ENCODE results near the gene LMAN1L. TPM values are rescaled to one million over a fixed set of nuclear protein-coding genes. Genes with fewer than 3 reads are reported as not detected.

The LMAN1L gene
- polyA plus RNA-seq, 1 donor (not counting 4 experiments of a cell fraction or from before 2014, with no cell fraction given), result not detected

DNA sequence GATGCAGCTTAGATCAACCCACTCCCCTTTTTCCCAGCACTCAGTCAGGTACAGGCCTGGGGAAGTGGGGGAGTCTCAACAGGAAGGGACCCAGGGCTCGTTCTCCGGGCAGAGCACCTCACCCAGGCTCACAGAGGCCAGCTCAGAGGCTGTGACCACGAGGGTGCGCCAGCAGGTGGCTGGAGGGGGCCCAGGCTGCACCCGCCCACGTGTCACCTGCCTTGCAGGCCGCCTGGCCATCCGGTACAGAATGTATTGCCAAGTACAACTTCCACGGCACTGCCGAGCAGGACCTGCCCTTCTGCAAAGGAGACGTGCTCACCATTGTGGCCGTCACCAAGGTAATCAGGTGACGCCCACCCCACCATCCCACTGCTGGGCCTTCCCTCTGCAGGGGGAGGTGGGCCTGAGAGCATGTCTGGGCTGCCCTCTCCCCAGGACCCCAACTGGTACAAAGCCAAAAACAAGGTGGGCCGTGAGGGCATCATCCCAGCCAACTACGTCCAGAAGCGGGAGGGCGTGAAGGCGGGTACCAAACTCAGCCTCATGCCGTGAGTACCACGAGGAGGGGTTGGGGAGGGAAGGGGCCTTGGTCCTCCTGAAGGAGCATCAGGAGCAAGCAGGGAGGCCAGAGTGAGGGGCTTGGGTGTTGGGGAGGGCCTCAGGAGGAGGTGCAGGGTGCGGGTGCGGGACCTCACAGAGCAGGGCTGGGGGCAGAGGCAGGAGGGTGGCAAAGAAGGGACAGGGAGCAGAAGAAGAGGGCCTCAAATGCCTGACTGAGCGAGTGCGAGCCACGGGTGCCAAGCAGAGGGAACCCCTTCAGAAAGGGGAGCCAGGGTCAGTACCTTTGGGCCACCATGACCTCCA is 14.0 kb upstream of the LMAN1L start:
- FAIRE-seq (no peak), DNase-seq (ENCODE audit: low read depth, low spot score) (no peak)
- peaks cover 34% of the 10 kb centered on the region for H3K4me1 ChIP-seq (ENCODE audit: control insufficient read depth, extremely low read depth, insufficient read depth, low read length)
- peaks cover 27 to 29% of the 10 kb centered on the region in 2 experiments for H3K36me3 ChIP-seq (ENCODE audit: control insufficient read depth in 2 of 2, extremely low read depth in 1 of 2, insufficient read depth in 2 of 2, low read length in 2 of 2)
- TF ChIP-seq, protein P1, sequence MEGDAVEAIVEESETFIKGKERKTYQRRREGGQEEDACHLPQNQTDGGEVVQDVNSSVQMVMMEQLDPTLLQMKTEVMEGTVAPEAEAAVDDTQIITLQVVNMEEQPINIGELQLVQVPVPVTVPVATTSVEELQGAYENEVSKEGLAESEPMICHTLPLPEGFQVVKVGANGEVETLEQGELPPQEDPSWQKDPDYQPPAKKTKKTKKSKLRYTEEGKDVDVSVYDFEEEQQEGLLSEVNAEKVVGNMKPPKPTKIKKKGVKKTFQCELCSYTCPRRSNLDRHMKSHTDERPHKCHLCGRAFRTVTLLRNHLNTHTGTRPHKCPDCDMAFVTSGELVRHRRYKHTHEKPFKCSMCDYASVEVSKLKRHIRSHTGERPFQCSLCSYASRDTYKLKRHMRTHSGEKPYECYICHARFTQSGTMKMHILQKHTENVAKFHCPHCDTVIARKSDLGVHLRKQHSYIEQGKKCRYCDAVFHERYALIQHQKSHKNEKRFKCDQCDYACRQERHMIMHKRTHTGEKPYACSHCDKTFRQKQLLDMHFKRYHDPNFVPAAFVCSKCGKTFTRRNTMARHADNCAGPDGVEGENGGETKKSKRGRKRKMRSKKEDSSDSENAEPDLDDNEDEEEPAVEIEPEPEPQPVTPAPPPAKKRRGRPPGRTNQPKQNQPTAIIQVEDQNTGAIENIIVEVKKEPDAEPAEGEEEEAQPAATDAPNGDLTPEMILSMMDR (optimal IDR thresholded peaks at IDR 0.05 in 1 of 3, IDR thresholded peaks at IDR 0.05 in 1 of 3, conservative IDR thresholded peaks at IDR 0.05 in 1 of 3; ENCODE audit: extremely low read depth in 1 of 3, insufficient read depth in 2 of 3, low read length in 3 of 3), result no peak
- no peak for TF ChIP-seq EZH2 (IDR thresholded peaks at IDR 0.05; ENCODE audit: low read length)
- peaks cover 8% of the 10 kb centered on the region for H4K20me1 ChIP-seq (ENCODE audit: control insufficient read depth, extremely low read depth, insufficient read depth, low read length)
- no peak overlapping the region for H2AFZ ChIP-seq (ENCODE audit: control insufficient read depth, low read length)
- H3K79me2 ChIP-seq (ENCODE audit: control insufficient read depth, insufficient read depth, low read length), result peaks cover 35% of the 10 kb centered on the region
- H3K9me3 ChIP-seq (ENCODE audit: control insufficient read depth, low read depth, low read length), result no peaks in the 10 kb centered on the region
- no peak overlapping the region for H3K9ac ChIP-seq (ENCODE audit: control insufficient read depth, extremely low read depth, insufficient read depth, low read length)
- H3K9me1 ChIP-seq (ENCODE audit: control insufficient read depth, extremely low read depth, insufficient read depth, low read length), result peaks cover 7% of the 10 kb centered on the region
- H3K27ac ChIP-seq (ENCODE audit: control insufficient read depth, insufficient read depth, low read length), result peak overlapping the region; percentile 98
- no peak overlapping the region for H3K4me3 ChIP-seq (ENCODE audit: control insufficient read depth in 2 of 3, extremely low read depth in 1 of 3, insufficient read depth in 2 of 3, low read depth in 1 of 3, low read length in 3 of 3)
- H3K4me2 ChIP-seq (ENCODE audit: control insufficient read depth, extremely low read depth, insufficient read depth, low read depth, low read length), result no peak overlapping the region
- dilution Hi-C loops (cut with MboI; ENCODE audit: extremely low pct_ligation_motif_present, low sequenced_read_pairs), result no loop called here
- no peaks in the 10 kb centered on the region for H3K27me3 ChIP-seq (ENCODE audit: control insufficient read depth, extremely low read depth, insufficient read depth, low read length)

DNA sequence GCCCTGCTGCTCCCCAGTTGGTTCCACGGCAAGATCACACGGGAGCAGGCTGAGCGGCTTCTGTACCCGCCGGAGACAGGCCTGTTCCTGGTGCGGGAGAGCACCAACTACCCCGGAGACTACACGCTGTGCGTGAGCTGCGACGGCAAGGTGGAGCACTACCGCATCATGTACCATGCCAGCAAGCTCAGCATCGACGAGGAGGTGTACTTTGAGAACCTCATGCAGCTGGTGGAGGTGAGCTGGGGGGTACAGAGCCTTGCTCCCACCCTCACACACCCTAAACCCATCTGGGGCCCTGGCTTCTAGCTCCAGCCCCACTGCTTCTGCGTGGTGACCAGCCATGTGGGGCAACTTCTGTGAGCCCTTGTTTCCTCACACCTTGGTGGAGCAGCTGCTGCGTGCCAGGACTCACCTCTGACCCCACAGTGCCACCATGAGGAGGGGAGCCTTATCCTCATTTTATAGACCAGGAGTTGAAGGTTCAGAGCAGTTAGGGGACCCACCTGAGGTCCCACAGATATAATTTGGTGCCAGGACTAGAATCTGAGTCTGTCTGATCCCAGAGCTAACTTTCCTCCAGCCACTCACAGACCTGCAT is 13.3 kb upstream of the LMAN1L start:
- dilution Hi-C loops (cut with MboI; ENCODE audit: extremely low pct_ligation_motif_present, low sequenced_read_pairs), result no loop called here
- Histone ChIP-seq H3K4me2 (ENCODE audit: control insufficient read depth, extremely low read depth, insufficient read depth, low read depth, low read length) (peak overlapping the region; percentile 87), H3K36me3 (ENCODE audit: control insufficient read depth in 2 of 2, extremely low read depth in 1 of 2, insufficient read depth in 2 of 2, low read length in 2 of 2) (peaks cover 31 to 36% of the 10 kb centered on the region in 2 experiments), H2AFZ (ENCODE audit: control insufficient read depth, low read length) (no peak overlapping the region), H3K4me3 (ENCODE audit: control insufficient read depth in 2 of 3, extremely low read depth in 1 of 3, insufficient read depth in 2 of 3, low read depth in 1 of 3, low read length in 3 of 3) (no peak overlapping the region), H3K4me1 (ENCODE audit: control insufficient read depth, extremely low read depth, insufficient read depth, low read length) (peaks cover 31% of the 10 kb centered on the region), H3K79me2 (ENCODE audit: control insufficient read depth, insufficient read depth, low read length) (peaks cover 35% of the 10 kb centered on the region), H3K9me1 (ENCODE audit: control insufficient read depth, extremely low read depth, insufficient read depth, low read length) (peaks cover 7% of the 10 kb centered on the region), H3K27me3 (ENCODE audit: control insufficient read depth, extremely low read depth, insufficient read depth, low read length) (no peaks in the 10 kb centered on the region), H3K9me3 (ENCODE audit: control insufficient read depth, low read depth, low read length) (no peaks in the 10 kb centered on the region), H3K9ac (ENCODE audit: control insufficient read depth, extremely low read depth, insufficient read depth, low read length) (peak overlapping the region; percentile 85), H3K27ac (ENCODE audit: control insufficient read depth, insufficient read depth, low read length) (peak overlapping the region; percentile 98), H4K20me1 (ENCODE audit: control insufficient read depth, extremely low read depth, insufficient read depth, low read length) (peaks cover 6% of the 10 kb centered on the region)
- no peak for DNase-seq (ENCODE audit: low read depth, low spot score)
- FAIRE-seq, result no peak
- TF ChIP-seq, protein P1 (optimal IDR thresholded peaks at IDR 0.05 in 1 of 3, IDR thresholded peaks at IDR 0.05 in 1 of 3, conservative IDR thresholded peaks at IDR 0.05 in 1 of 3; ENCODE audit: extremely low read depth in 1 of 3, insufficient read depth in 2 of 3, low read length in 3 of 3), result no peak
- no peak for TF ChIP-seq EZH2 (IDR thresholded peaks at IDR 0.05; ENCODE audit: low read length)
